SU-DHL-6 (cell line): ENCODE results near the gene NPC2.

ENCODE experiments used
- CTCF ChIP-seq: fragments of 200-600 bp; sonication (generic); IDR thresholded peaks from one replicate; pipeline ENCODE4 v1.5.1; 2017; ENCODE audit warnings: antibody characterized with exemption, mild to moderate bottlenecking, low read length, moderate library complexity; ENCODE audit not compliant: insufficient read depth, poor library complexity, severe bottlenecking
- EZH2phosphoT487 ChIP-seq: fragments of 200-600 bp; sonication (generic), shearing (Covaris generic); conservative IDR thresholded peaks from 2 replicates; pipeline ENCODE4 v1.6.1; 2018; ENCODE audit warnings: mild to moderate bottlenecking, antibody characterized with exemption, low read length, moderate library complexity, mixed read lengths

- TF ChIP-seq CTCF (no peak), EZH2phosphoT487 (no peak)
Measured at GRCh38 chr14:74532246-74532645, 39.1 kb upstream of the NPC2 start.
